Fibroblast of villous mesenchyme (primary cell): ENCODE data around the gene GJC2. TPM values are rescaled to one million over a fixed set of nuclear protein-coding genes. Genes with fewer than 3 reads are reported as not detected.

ENCODE experiments used
- DNase-seq: peaks from one replicate; pipeline ENCODE4 v3.0.0-alpha.2; 2010; ENCODE audit warnings: low read depth
- H3K4me3 ChIP-seq: 2 replicates; pipeline ENCODE4 v1.5.1; 2011; ENCODE audit warnings: low read depth, mild to moderate bottlenecking, low read length
- CTCF ChIP-seq: IDR thresholded peaks from 2 replicates; pipeline ENCODE4 v1.5.1; 2012; ENCODE audit warnings: low read depth, mild to moderate bottlenecking, low read length; ENCODE audit not compliant: insufficient read depth
- total RNA-seq: library from RNA; depleted of rRNA; stranded (reverse); fragments of >200 nt; gene quantifications from 2 replicates; pipeline ENCODE4 v1.2.3, GENCODE V29; 2012

GJC2 gene
- total RNA-seq, 1 donor, result 3.9 TPM

GRCh38 chr1:228144993-228145343 is 4.8 kb upstream of the GJC2 start:
- no peak overlapping the region for H3K4me3 ChIP-seq
- DNase-seq, result no peak
- no peak for TF ChIP-seq CTCF

GRCh38 chr1:228145463-228146416 is 4.0 kb upstream of the GJC2 start:
- H3K4me3 ChIP-seq, result no peak overlapping the region
- DNase-seq, result no peak
- TF ChIP-seq CTCF, result no peak

- TF ChIP-seq CTCF, result no peak
- no peak for DNase-seq
- no peak overlapping the region for H3K4me3 ChIP-seq
These were observed 3.1 kb upstream of the GJC2 start for GRCh38 chr1:228146417-228147150.

GRCh38 chr1:228147151-228147693 is 2.5 kb upstream of the GJC2 start:
- no peak for DNase-seq
- no peak for TF ChIP-seq CTCF
- H3K4me3 ChIP-seq, result no peak overlapping the region

- no peak for DNase-seq
- TF ChIP-seq CTCF, result no peak
- no peak overlapping the region for H3K4me3 ChIP-seq
These were observed 2.0 kb upstream of the GJC2 start for GRCh38 chr1:228147768-228148167.

GRCh38 chr1:228148196-228148861 is 1.4 kb upstream of the GJC2 start:
- no peak for DNase-seq
- no peak overlapping the region for H3K4me3 ChIP-seq
- no peak for TF ChIP-seq CTCF
